ENCODE results near the gene OR10G7. TPM values are rescaled to one million over a fixed set of nuclear protein-coding genes. Genes with fewer than 3 reads are reported as not detected.

Gene OR10G7
- polyA plus RNA-seq, 1 donor from 2014 or later, result not detected

DNA sequence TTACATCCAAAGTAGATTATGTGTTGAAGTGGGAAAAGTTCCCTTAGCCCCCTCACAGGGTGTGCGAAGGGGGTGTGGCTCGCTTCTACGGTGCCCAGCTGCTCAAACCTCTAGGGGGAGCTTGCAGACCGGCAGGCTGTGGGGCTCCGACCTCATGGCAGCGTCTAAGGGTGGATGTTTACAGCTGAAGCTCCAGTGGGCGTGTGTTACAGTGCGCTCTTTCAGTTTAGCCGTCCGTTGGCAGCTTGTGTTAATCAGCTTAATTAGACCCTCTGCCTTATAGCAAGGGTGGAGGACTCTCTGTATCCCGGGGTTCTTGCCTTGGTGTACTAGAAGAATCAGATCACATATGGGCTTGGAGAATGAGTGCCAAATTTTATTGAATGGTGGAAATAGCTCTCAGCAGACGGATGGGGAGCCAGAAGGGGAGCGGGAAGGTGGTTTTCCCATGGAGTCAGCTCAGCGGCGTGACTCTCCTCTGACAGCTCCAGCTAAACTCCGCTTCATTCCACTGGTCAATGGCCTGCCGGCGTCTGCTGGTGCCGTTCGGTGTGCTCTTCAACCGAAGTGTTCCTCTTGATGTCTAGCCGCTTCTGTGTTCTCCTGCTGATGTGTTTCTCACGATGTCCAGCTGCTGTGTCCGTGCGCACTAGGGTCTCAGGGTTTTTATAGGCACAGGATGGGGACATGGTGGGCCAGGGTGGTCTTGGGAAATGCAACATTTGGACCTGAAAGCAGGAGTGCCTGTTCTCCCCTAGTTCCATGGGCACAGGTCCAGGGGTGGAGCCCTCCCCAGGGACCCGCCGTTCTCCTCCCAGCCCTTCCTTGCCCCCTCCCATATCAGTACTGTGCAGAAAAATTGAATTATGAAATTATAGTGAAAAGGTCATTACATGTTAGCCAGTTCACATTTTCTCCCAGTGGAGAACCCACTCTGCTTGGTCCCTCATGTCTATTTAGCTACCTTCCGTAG lies 28.6 kb upstream of the OR10G7 start:
- Histone ChIP-seq H3K79me2 (replicated peaks; ENCODE audit: insufficient read depth, low read length) (no peaks in the 10 kb centered on the region), H2AFZ (ENCODE audit: low read depth, low read length) (no peak overlapping the region), H3K27ac (ENCODE audit: low read length) (no peak overlapping the region), H3K9me3 (ENCODE audit: low read length) (no peaks in the 10 kb centered on the region), H3K4me3 (ENCODE audit: low read length) (no peak overlapping the region), H3K9ac (ENCODE audit: low read length) (no peak overlapping the region), H3F3A (ENCODE audit: insufficient read depth, low read length, poor library complexity, severe bottlenecking) (no peaks in the 10 kb centered on the region), H3K27me3 (ENCODE audit: insufficient read depth, low read depth, low read length) (no peaks in the 10 kb centered on the region), H3K9me2 (ENCODE audit: insufficient read depth, low read length) (no peaks in the 10 kb centered on the region), H3K4me2 (ENCODE audit: low read length) (no peak overlapping the region), H3K36me3 (ENCODE audit: insufficient read depth, low read length) (no peaks in the 10 kb centered on the region), H4K20me1 (ENCODE audit: insufficient read depth) (no peaks in the 10 kb centered on the region)
- TF ChIP-seq CTCF (IDR thresholded peaks at IDR 0.05; ENCODE audit: poor library complexity, severe bottlenecking) (peak; percentile 9), RAD21 (conservative IDR thresholded peaks at IDR 0.05) (no peak), TAF1 (IDR thresholded peaks at IDR 0.05; ENCODE audit: low read depth) (no peak)

- no peaks in the 10 kb centered on the region for H3K36me3 ChIP-seq (ENCODE audit: insufficient read depth, low read length)
- H4K20me1 ChIP-seq (ENCODE audit: insufficient read depth), result no peaks in the 10 kb centered on the region
- H2AFZ ChIP-seq (ENCODE audit: low read depth, low read length), result no peak overlapping the region
- H3K9me3 ChIP-seq (ENCODE audit: low read length), result no peaks in the 10 kb centered on the region
- H3K9me2 ChIP-seq (ENCODE audit: insufficient read depth, low read length), result no peaks in the 10 kb centered on the region
- H3K79me2 ChIP-seq (replicated peaks; ENCODE audit: insufficient read depth, low read length), result no peaks in the 10 kb centered on the region
- no peaks in the 10 kb centered on the region for H3K27me3 ChIP-seq (ENCODE audit: insufficient read depth, low read depth, low read length)
- no peaks in the 10 kb centered on the region for H3F3A ChIP-seq (ENCODE audit: insufficient read depth, low read length, poor library complexity, severe bottlenecking)
- no peak overlapping the region for H3K27ac ChIP-seq (ENCODE audit: low read length)
- H3K4me3 ChIP-seq (ENCODE audit: low read length), result no peak overlapping the region
- no peak for TF ChIP-seq MXI1 (conservative IDR thresholded peaks at IDR 0.05; ENCODE audit: poor library complexity, severe bottlenecking)
- TF ChIP-seq CTCF (IDR thresholded peaks at IDR 0.05; ENCODE audit: poor library complexity, severe bottlenecking), result no peak
- no peak overlapping the region for H3K9ac ChIP-seq (ENCODE audit: low read length)
- H3K4me2 ChIP-seq (ENCODE audit: low read length), result no peak overlapping the region
These were observed 27.5 kb upstream of the OR10G7 start for GRCh38 chr11:124068601-124069110.

- Histone ChIP-seq H3K4me2 (ENCODE audit: low read length) (no peak overlapping the region), H3K4me3 (ENCODE audit: low read length) (no peak overlapping the region), H3K9me3 (ENCODE audit: low read length) (no peaks in the 10 kb centered on the region), H4K20me1 (ENCODE audit: insufficient read depth) (no peaks in the 10 kb centered on the region), H3K27me3 (ENCODE audit: insufficient read depth, low read depth, low read length) (no peaks in the 10 kb centered on the region), H3K9ac (ENCODE audit: low read length) (no peak overlapping the region), H3K36me3 (ENCODE audit: insufficient read depth, low read length) (no peaks in the 10 kb centered on the region), H3K27ac (ENCODE audit: low read length) (no peak overlapping the region), H2AFZ (ENCODE audit: low read depth, low read length) (no peak overlapping the region), H3F3A (ENCODE audit: insufficient read depth, low read length, poor library complexity, severe bottlenecking) (no peaks in the 10 kb centered on the region), H3K9me2 (ENCODE audit: insufficient read depth, low read length) (no peaks in the 10 kb centered on the region), H3K79me2 (replicated peaks; ENCODE audit: insufficient read depth, low read length) (no peaks in the 10 kb centered on the region)
- TF ChIP-seq RAD21 (conservative IDR thresholded peaks at IDR 0.05) (no peak), CTCF (IDR thresholded peaks at IDR 0.05; ENCODE audit: poor library complexity, severe bottlenecking) (no peak), EZH2 (IDR thresholded peaks at IDR 0.05; ENCODE audit: borderline replicate concordance, insufficient read depth, low read length, poor library complexity, severe bottlenecking) (no peak), EP300 (conservative IDR thresholded peaks at IDR 0.05; ENCODE audit: poor library complexity, severe bottlenecking) (no peak), SMC3 (conservative IDR thresholded peaks at IDR 0.05; ENCODE audit: poor library complexity) (no peak), TAF1 (IDR thresholded peaks at IDR 0.05; ENCODE audit: low read depth) (no peak), MXI1 (conservative IDR thresholded peaks at IDR 0.05; ENCODE audit: poor library complexity, severe bottlenecking) (no peak), POLR2AphosphoS5 (IDR thresholded peaks at IDR 0.05) (no peak)
- TF ChIP-seq, protein P1, sequence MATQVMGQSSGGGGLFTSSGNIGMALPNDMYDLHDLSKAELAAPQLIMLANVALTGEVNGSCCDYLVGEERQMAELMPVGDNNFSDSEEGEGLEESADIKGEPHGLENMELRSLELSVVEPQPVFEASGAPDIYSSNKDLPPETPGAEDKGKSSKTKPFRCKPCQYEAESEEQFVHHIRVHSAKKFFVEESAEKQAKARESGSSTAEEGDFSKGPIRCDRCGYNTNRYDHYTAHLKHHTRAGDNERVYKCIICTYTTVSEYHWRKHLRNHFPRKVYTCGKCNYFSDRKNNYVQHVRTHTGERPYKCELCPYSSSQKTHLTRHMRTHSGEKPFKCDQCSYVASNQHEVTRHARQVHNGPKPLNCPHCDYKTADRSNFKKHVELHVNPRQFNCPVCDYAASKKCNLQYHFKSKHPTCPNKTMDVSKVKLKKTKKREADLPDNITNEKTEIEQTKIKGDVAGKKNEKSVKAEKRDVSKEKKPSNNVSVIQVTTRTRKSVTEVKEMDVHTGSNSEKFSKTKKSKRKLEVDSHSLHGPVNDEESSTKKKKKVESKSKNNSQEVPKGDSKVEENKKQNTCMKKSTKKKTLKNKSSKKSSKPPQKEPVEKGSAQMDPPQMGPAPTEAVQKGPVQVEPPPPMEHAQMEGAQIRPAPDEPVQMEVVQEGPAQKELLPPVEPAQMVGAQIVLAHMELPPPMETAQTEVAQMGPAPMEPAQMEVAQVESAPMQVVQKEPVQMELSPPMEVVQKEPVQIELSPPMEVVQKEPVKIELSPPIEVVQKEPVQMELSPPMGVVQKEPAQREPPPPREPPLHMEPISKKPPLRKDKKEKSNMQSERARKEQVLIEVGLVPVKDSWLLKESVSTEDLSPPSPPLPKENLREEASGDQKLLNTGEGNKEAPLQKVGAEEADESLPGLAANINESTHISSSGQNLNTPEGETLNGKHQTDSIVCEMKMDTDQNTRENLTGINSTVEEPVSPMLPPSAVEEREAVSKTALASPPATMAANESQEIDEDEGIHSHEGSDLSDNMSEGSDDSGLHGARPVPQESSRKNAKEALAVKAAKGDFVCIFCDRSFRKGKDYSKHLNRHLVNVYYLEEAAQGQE (IDR thresholded peaks at IDR 0.05; ENCODE audit: borderline replicate concordance), result no peak
These were observed 11.8 kb upstream of the OR10G7 start for GRCh38 chr11:124052966-124053365.
